ENCODE measurements around the gene ARHGAP9.
"Not testable (repeated sequence)": the region's sequence is repeated elsewhere in the genome, so short reads cannot be mapped to it uniquely, and the experiment has no call there.

DNA sequence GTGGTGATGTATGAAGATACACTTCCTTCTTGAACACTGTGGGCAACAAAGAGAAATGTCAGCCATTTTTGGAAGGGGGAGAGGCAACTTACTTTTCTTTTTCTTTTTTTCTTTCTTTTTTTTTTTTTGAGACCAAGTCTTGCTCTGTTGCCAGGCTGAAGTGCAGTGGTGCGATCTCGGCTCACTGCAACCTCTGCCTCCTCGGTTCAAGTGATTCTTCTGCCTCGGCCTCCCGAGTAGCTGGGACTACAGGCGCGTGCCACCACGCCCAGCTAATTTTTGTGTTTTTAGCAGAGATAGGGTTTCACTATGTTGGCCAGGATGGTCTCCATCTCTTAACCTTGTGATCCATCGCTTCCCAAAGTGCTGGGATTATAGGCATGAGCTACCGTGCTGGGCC is 38.1 kb upstream of the ARHGAP9 start:
- not testable (repeated sequence) for TF ChIP-seq POLR2A, CTCF, EP300 (IDR thresholded peaks at IDR 0.05)

Measured in suprapubic skin (tissue), 3 donors.